HepG2 (cell line): ENCODE results near the gene AANAT. TPM values are rescaled to one million over a fixed set of nuclear protein-coding genes. Genes with fewer than 3 reads are reported as not detected.

Source experiments
- ARNT ChIP-seq: fragments of 450-650 bp; IDR thresholded peaks from 2 replicates; pipeline ENCODE4 v1.6.1; 2017
- CREB3 ChIP-seq: sonication (generic); formaldehyde crosslinking; IDR thresholded peaks from 2 replicates; pipeline ENCODE4 v1.5.0; 2020; ENCODE audit warnings: missing genetic modification reagents
- FOSL1 ChIP-seq: sonication (generic); formaldehyde crosslinking; IDR thresholded peaks from 2 replicates; pipeline ENCODE4 v1.9.0; 2021; ENCODE audit warnings: missing genetic modification reagents, borderline replicate concordance
- GABPA ChIP-seq, 2 experiments: IDR thresholded peaks; 2 replicates each; pipeline ENCODE4 v1.6.1; 2011 to 2016; ENCODE audit warnings: low read depth in 2 of 2, low read length in 1 of 2, missing biosample characterization in 1 of 2, missing genetic modification characterization in 1 of 2
- GRHL1 ChIP-seq: sonication (generic); formaldehyde crosslinking; conservative IDR thresholded peaks from 2 replicates; pipeline ENCODE4 v1.8.0; 2022; ENCODE audit warnings: missing genetic modification reagents
- HMG20B ChIP-seq: conservative IDR thresholded peaks from 2 replicates; pipeline ENCODE4 v1.6.1; 2016; ENCODE audit warnings: missing genetic modification reagents, missing compliant biosample characterization
- IRF2 ChIP-seq: IDR thresholded peaks from 2 replicates; pipeline ENCODE4 v1.6.1; 2018; ENCODE audit warnings: missing genetic modification reagents, missing compliant biosample characterization
- KDM3A ChIP-seq: IDR thresholded peaks from 2 replicates; pipeline ENCODE4 v1.6.1; 2018; ENCODE audit warnings: low read depth, missing compliant biosample characterization
- MAFK ChIP-seq, 2 experiments: IDR thresholded peaks in 1 of 2; conservative IDR thresholded peaks in 1 of 2; 2 replicates each; pipeline ENCODE4 v1.6.1; 2011; ENCODE audit warnings: improper control_type of control experiment in 2 of 2, low read length in 2 of 2
- MAZ ChIP-seq, 2 experiments: sonication (generic) in 1 of 2; formaldehyde crosslinking in 1 of 2; IDR thresholded peaks; 2 replicates each; pipeline versions ENCODE4 v1.5.0 to v1.6.1; 2012 to 2020; ENCODE audit warnings: low read depth in 2 of 2, mild to moderate bottlenecking in 2 of 2, borderline replicate concordance in 1 of 2, improper control_type of control experiment in 1 of 2, low read length in 1 of 2, missing genetic modification reagents in 1 of 2, moderate library complexity in 1 of 2
- MIER3 ChIP-seq: IDR thresholded peaks from 2 replicates; pipeline ENCODE4 v1.6.1; 2016; ENCODE audit warnings: missing compliant biosample characterization, borderline replicate concordance
- MTF2 ChIP-seq: sonication (generic); formaldehyde crosslinking; IDR thresholded peaks from 2 replicates; pipeline ENCODE4 v1.5.0; 2020; ENCODE audit warnings: missing genetic modification reagents, borderline replicate concordance
- NFIB ChIP-seq: sonication (generic); formaldehyde crosslinking; IDR thresholded peaks from 2 replicates; pipeline ENCODE4 v1.9.0; 2021; ENCODE audit warnings: missing genetic modification reagents, mild to moderate bottlenecking, borderline replicate concordance
- PLSCR1 ChIP-seq: sonication (generic); formaldehyde crosslinking; IDR thresholded peaks from 2 replicates; pipeline ENCODE4 v1.5.0; 2020; ENCODE audit warnings: missing genetic modification reagents, mild to moderate bottlenecking, borderline replicate concordance
- RFX3 ChIP-seq: IDR thresholded peaks from 2 replicates; pipeline ENCODE4 v1.6.1; 2016; ENCODE audit warnings: missing biosample characterization, missing genetic modification reagents
- SMAD9 ChIP-seq: sonication (generic); formaldehyde crosslinking; IDR thresholded peaks from 2 replicates; pipeline ENCODE4 v1.5.1; 2020; ENCODE audit warnings: mild to moderate bottlenecking, missing genetic modification reagents
- SUZ12 ChIP-seq: fragments of 150-350 bp; IDR thresholded peaks from 2 replicates; pipeline ENCODE4 v1.6.1; 2014; ENCODE audit warnings: low read depth, low read length
- ZFP41 ChIP-seq: sonication (generic); formaldehyde crosslinking; IDR thresholded peaks from 2 replicates; pipeline ENCODE4 v1.4.0; 2020; ENCODE audit warnings: mild to moderate bottlenecking, missing genetic modification reagents, borderline replicate concordance
- ZNF343 ChIP-seq: sonication (generic); formaldehyde crosslinking; IDR thresholded peaks from 2 replicates; pipeline ENCODE4 v1.4.0; 2020; ENCODE audit warnings: mild to moderate bottlenecking, missing genetic modification reagents
- ZNF484 ChIP-seq: sonication (generic); formaldehyde crosslinking; IDR thresholded peaks from 2 replicates; pipeline ENCODE4 v1.5.1; 2020; ENCODE audit warnings: mild to moderate bottlenecking, low read depth, missing genetic modification reagents, borderline replicate concordance
- ZNF546 ChIP-seq: sonication (generic); formaldehyde crosslinking; conservative IDR thresholded peaks from 2 replicates; pipeline ENCODE4 v1.8.1; 2023; ENCODE audit warnings: mild to moderate bottlenecking, missing genetic modification reagents
- ZNF569 ChIP-seq: sonication (generic); formaldehyde crosslinking; IDR thresholded peaks from 2 replicates; pipeline ENCODE4 v1.5.0; 2020; ENCODE audit warnings: mild to moderate bottlenecking, missing genetic modification reagents, moderate library complexity, borderline replicate concordance
- ZNF710 ChIP-seq: sonication (generic); formaldehyde crosslinking; IDR thresholded peaks from 2 replicates; pipeline ENCODE4 v1.5.0; 2020; ENCODE audit warnings: mild to moderate bottlenecking, missing genetic modification reagents, borderline replicate concordance
- polyA plus RNA-seq, 8 experiments: library from polyadenylated mRNA; depleted of rRNA in 3 of 8; stranded (reverse) in 7 of 8; unstranded in 1 of 8; fragments of >200 nt; fragmentation: Illumina TruSeq in 4 of 8; extraction: Trizol in 4 of 8; gene quantifications; 2 replicates each; pipeline versions ENCODE4 v1.2.1 to v1.2.3, GENCODE V29; 2011 to 2016; ENCODE audit warnings: low read depth in 4 of 8, missing spikeins in 1 of 8, mixed read lengths in 1 of 8; ENCODE audit not compliant: insufficient read depth in 1 of 8
- total RNA-seq, 5 experiments: library from RNA; depleted of rRNA; stranded (reverse); fragments of >200 nt; fragmentation: Illumina TruSeq; extraction: Trizol; gene quantifications; 2 replicates each; pipeline ENCODE4 v1.2.3, GENCODE V29; 2016; ENCODE audit warnings: low read depth in 1 of 5

The AANAT gene
- total and polyA plus RNA-seq, 2 of the 13 experiments (the other 11 are each of a cell fraction or from before 2014, with no cell fraction given): 0.07 TPM; not detected in 1

- TF ChIP-seq ZNF710 (CRISPR knock-in tag) (no peak), SUZ12 (no peak), ZNF484 (CRISPR knock-in tag) (no peak), ZNF546 (CRISPR knock-in tag) (0 out of 2 replicates have a peak, but pooled peaks have one; percentile 53), FOSL1 (no peak), GRHL1 (CRISPR knock-in tag) (no peak), RFX3 (no peak), HMG20B (no peak), CREB3 (no peak), MTF2 (no peak; the same call in 1 of the 2 replicates), ZNF343 (no peak), SMAD9 (CRISPR knock-in tag) (no peak), PLSCR1 (CRISPR knock-in tag) (no peak), GABPA (IDR thresholded peaks at IDR 0.05; ENCODE audit: low read depth, low read length) (no peak), GABPA (CRISPR knock-in tag; IDR thresholded peaks at IDR 0.05; ENCODE audit: low read depth) (no peak), NFIB (no peak), MAZ (IDR thresholded peaks at IDR 0.05; ENCODE audit: borderline replicate concordance, low read depth, low read length) (0 out of 2 replicates have a peak, but pooled peaks have one; percentile 14), MAZ (CRISPR knock-in tag; IDR thresholded peaks at IDR 0.05; ENCODE audit: low read depth) (peak; percentile 74; the same call in 1 of the 2 replicates), ZNF569 (no peak), MAFK (conservative IDR thresholded peaks at IDR 0.05 in 1 of 2, IDR thresholded peaks at IDR 0.05 in 1 of 2; ENCODE audit: low read length in 2 of 2) (no peak), ARNT (no peak), ZFP41 (peak; percentile 18; the same call in 1 of the 2 replicates), KDM3A (CRISPR knock-in tag) (peak; percentile 97), MIER3 (peak; percentile 74; the same call in 1 of the 2 replicates), IRF2 (CRISPR knock-in tag) (peak; percentile 89; the same call in 1 of the 2 replicates)
These were observed 39.3 kb downstream of the AANAT start (continued) for GRCh38 chr17:76506408-76507345.
